Kidney (tissue), 14 donors: ENCODE measurements around the gene NLRC5. TPM values are rescaled to one million over a fixed set of nuclear protein-coding genes. Genes with fewer than 3 reads are reported as not detected.

ENCODE experiments used
- DNase-seq, 5 donors: peaks; one replicate each; pipeline ENCODE4 v3.0.0-alpha.2; 2013 to 2020
- FAIRE-seq: peaks from 2 replicates; lab custom pipeline; 2012; peaks lifted over from hg19 to GRCh38; lab: Jason Lieb, UNC
- H3K27ac ChIP-seq, 2 donors: one replicate each; pipeline ENCODE4 v1.7.0; 2013; ENCODE audit warnings: low read depth in 2 of 2, low read length in 2 of 2, inconsistent platforms in 1 of 2
- H3K27me3 ChIP-seq: one replicate; pipeline ENCODE4 v1.7.1; 2013; ENCODE audit warnings: low read length, inconsistent platforms; ENCODE audit not compliant: control insufficient read depth, insufficient read depth
- H3K36me3 ChIP-seq, 3 donors: one replicate each; pipeline versions ENCODE4 v1.7.0 to v1.7.1; 2013; ENCODE audit warnings: low read length in 3 of 3, control low read depth in 1 of 3, inconsistent platforms in 1 of 3; ENCODE audit not compliant: insufficient read depth in 3 of 3, control insufficient read depth in 2 of 3
- H3K4me1 ChIP-seq, 3 donors: one replicate each; pipeline versions ENCODE4 v1.7.0 to v1.7.1; 2013; ENCODE audit warnings: low read length in 3 of 3, inconsistent platforms in 1 of 3, low read depth in 1 of 3; ENCODE audit not compliant: control insufficient read depth in 2 of 3, insufficient read depth in 2 of 3
- H3K4me3 ChIP-seq, 3 donors: one replicate each; pipeline versions ENCODE4 v1.7.0 to v1.8.1; 2013; ENCODE audit warnings: low read length in 3 of 3, control low read depth in 1 of 3, inconsistent platforms in 1 of 3
- H3K9ac ChIP-seq, 3 donors: one replicate each; pipeline versions ENCODE4 v1.7.0 to v1.7.1; 2013; ENCODE audit warnings: low read length in 3 of 3, control low read depth in 1 of 3, inconsistent platforms in 1 of 3
- H3K9me3 ChIP-seq, 3 donors: one replicate each; pipeline versions ENCODE4 v1.7.0 to v1.7.1; 2013; ENCODE audit warnings: low read length in 3 of 3, control low read depth in 1 of 3, inconsistent platforms in 1 of 3; ENCODE audit not compliant: control insufficient read depth in 2 of 3, insufficient read depth in 1 of 3
- CTCF ChIP-seq: IDR thresholded peaks from 3 replicates; pipeline ENCODE4 v1.5.1; 2012; ENCODE audit warnings: mild to moderate bottlenecking, moderate library complexity, borderline replicate concordance; ENCODE audit not compliant: insufficient read depth; ENCODE audit errors: extremely low read depth
- intact Hi-C: fragments of 100-400 bp; cut with DNase I; formaldehyde crosslinking; loops from one replicate; pipeline ENCODE4 v1.11.1; 2022
- polyA plus RNA-seq: library from polyadenylated mRNA; stranded (reverse); fragments of 350-450 nt; fragmentation: Illumina TruSeq; extraction: RNeasy Lipid Tissue Mini Kit (QIAGEN cat#74804); gene quantifications from one replicate; pipeline ENCODE4 v1.2.3, GENCODE V29; 2014; ENCODE audit warnings: low read depth, low replicate concordance; ENCODE audit not compliant: insufficient read depth
- total RNA-seq: library from RNA; stranded (reverse); fragmentation: NEBNext Ultra II Directional; extraction: Animal tissue kit (Norgen Biotek cat#: 25700); gene quantifications from one replicate; pipeline ENCODE4 v1.2.1, GENCODE V29; 2021
- donor health status: control.
- donor health status: control.
- donor health status: control.
- donor health status: control.
- donor health status: control.
- donor health status: DM: yes; HTN: yes; CAD: no.
- donor health status: Normal renal cell carcinoma (clear cell type).

The NLRC5 gene
- total and polyA plus RNA-seq, 2 donors from 2014 or later: 7.1 to 55.6 TPM

GRCh38 chr16:57083485-57084126 is 94.2 kb downstream of the NLRC5 start:
- FAIRE-seq: no peak
- Histone ChIP-seq H3K4me3 (no peak overlapping the region), H3K9ac (no peak overlapping the region), H3K36me3 (no peaks in the 10 kb centered on the region), H3K27ac (no peak overlapping the region), H3K4me1 (no peaks in the 10 kb centered on the region), H3K9me3 (no peaks in the 10 kb centered on the region), H3K27me3 (no peaks in the 10 kb centered on the region)
- no peak for TF ChIP-seq CTCF
- intact Hi-C loops: no loop called here
- DNase-seq: no peak

- Histone ChIP-seq H3K27ac (no peak overlapping the region), H3K4me3 (no peak overlapping the region), H3K36me3 (no peaks in the 10 kb centered on the region), H3K9ac (no peak overlapping the region), H3K4me1 (no peaks in the 10 kb centered on the region), H3K9me3 (no peaks in the 10 kb centered on the region), H3K27me3 (no peaks in the 10 kb centered on the region)
- intact Hi-C loops: no loop called here
- DNase-seq (peak; percentile 72 to 87 (median 85)), FAIRE-seq (no peak)
- TF ChIP-seq CTCF: peak; percentile 93
Measured at GRCh38 chr16:57084257-57084770, 95.0 kb downstream of the NLRC5 start.

GRCh38 chr16:57084996-57085395 is 95.6 kb downstream of the NLRC5 start:
- no peak for FAIRE-seq
- no peak for DNase-seq
- H3K4me3 ChIP-seq: no peak overlapping the region
- H3K9me3 ChIP-seq: no peaks in the 10 kb centered on the region
- TF ChIP-seq CTCF: no peak
- H3K27ac ChIP-seq: no peak overlapping the region
- intact Hi-C loops: loop anchor here (5.0 kb wide), 1 partner anchor 82 kb away; no protein-coding TSS in a partner anchor
- H3K4me1 ChIP-seq: no peaks in the 10 kb centered on the region
- H3K36me3 ChIP-seq: no peaks in the 10 kb centered on the region
- no peak overlapping the region for H3K9ac ChIP-seq
- H3K27me3 ChIP-seq: no peaks in the 10 kb centered on the region
